Common myeloid progenitor, CD34-positive (primary cell): ENCODE measurements around the gene GSTK1.

Experiments used
- CTCF ChIA-PET: fragments of 350-600 bp; sonication (Branson Sonifier 250); formaldehyde crosslinking; loops from one replicate; lab custom pipeline; 2021; ENCODE audit warnings: antibody characterized with exemption; lab: Charles Lee
- POLR2A ChIA-PET: fragments of 350-600 bp; sonication (Branson Sonifier 250); formaldehyde crosslinking; loops from one replicate; lab custom pipeline; 2021; ENCODE audit warnings: antibody characterized with exemption; lab: Charles Lee
- DNase-seq, 3 donors: peaks; one replicate each; pipeline versions ENCODE4 v3.0.0 to v3.0.0-alpha.2; 2013
- H3K27ac ChIP-seq, 2 experiments: 1 replicate in 1 of 2; 2 replicates in 1 of 2; pipeline ENCODE4 v1.7.0; 2013; ENCODE audit warnings: inconsistent platforms in 2 of 2, low read length in 2 of 2, mild to moderate bottlenecking in 2 of 2, low read depth in 1 of 2, moderate library complexity in 1 of 2; ENCODE audit not compliant: severe bottlenecking in 2 of 2, insufficient read depth in 1 of 2, poor library complexity in 1 of 2
- H3K27me3 ChIP-seq, 5 experiments: replicated peaks in 2 of 5; 1 replicate in 3 of 5; 2 replicates in 2 of 5; pipeline versions ENCODE4 v1.6.1 to v1.7.0; 2013; ENCODE audit warnings: low read length in 4 of 5, mild to moderate bottlenecking in 2 of 5, moderate library complexity in 2 of 5, inconsistent platforms in 1 of 5; ENCODE audit not compliant: insufficient read depth in 5 of 5, control insufficient read depth in 4 of 5
- H3K36me3 ChIP-seq, 4 experiments: 1 replicate in 2 of 4; 2 replicates in 2 of 4; pipeline versions ENCODE4 v1.6.1 to v1.7.0; 2013; ENCODE audit warnings: low read length in 3 of 4, control low read depth in 1 of 4, mild to moderate bottlenecking in 1 of 4; ENCODE audit not compliant: control insufficient read depth in 4 of 4, insufficient read depth in 4 of 4
- H3K4me1 ChIP-seq, 4 experiments: 1 replicate in 3 of 4; 2 replicates in 1 of 4; pipeline versions ENCODE4 v1.6.1 to v1.7.1; 2013; ENCODE audit warnings: low read length in 3 of 4, mild to moderate bottlenecking in 3 of 4, control low read depth in 1 of 4, inconsistent platforms in 1 of 4, moderate library complexity in 1 of 4; ENCODE audit not compliant: control insufficient read depth in 4 of 4, insufficient read depth in 4 of 4; ENCODE audit errors: control extremely low read depth in 1 of 4
- H3K4me3 ChIP-seq, 7 experiments: 1 replicate in 4 of 7; 2 replicates in 3 of 7; pipeline versions ENCODE4 v1.5.1 to v1.7.0; 2013; ENCODE audit warnings: mild to moderate bottlenecking in 7 of 7, low read length in 6 of 7, moderate library complexity in 6 of 7, inconsistent platforms in 2 of 7, low read depth in 2 of 7, control low read depth in 1 of 7; ENCODE audit not compliant: insufficient read depth in 4 of 7, control insufficient read depth in 1 of 7; ENCODE audit errors: extremely low read depth in 1 of 7
- H3K9me3 ChIP-seq, 5 experiments: 1 replicate in 4 of 5; 2 replicates in 1 of 5; pipeline versions ENCODE4 v1.6.1 to v1.7.1; 2013; ENCODE audit warnings: low read length in 4 of 5, mild to moderate bottlenecking in 2 of 5, inconsistent platforms in 1 of 5, low read depth in 1 of 5, moderate library complexity in 1 of 5; ENCODE audit not compliant: control insufficient read depth in 4 of 5, insufficient read depth in 2 of 5; ENCODE audit errors: control extremely low read depth in 1 of 5
- WGBS: methylation state at CpG from one replicate; pipeline ENCODE4 v1.1.5; 2013; ENCODE audit not compliant: insufficient coverage; 5-methylcytosine and 5-hydroxymethylcytosine counted together

Gene GSTK1

GRCh38 chr7:143255564-143255963 is 7.7 kb upstream of the GSTK1 start:
- no CpG with 5 or more reads among the region's 3 CpGs for WGBS
- POLR2A ChIA-PET, result interaction anchor here (0.7 kb wide), 1 partner anchor 90 kb away, joined by 3 read pairs; no protein-coding TSS in a partner anchor

GRCh38 chr7:143256325-143256724 is 6.9 kb upstream of the GSTK1 start:
- H3K27me3 ChIP-seq, result no peaks in the 10 kb centered on the region
- H3K9me3 ChIP-seq, result peaks cover 0 to 14% (median 0%) of the 10 kb centered on the region in 5 experiments
- H3K4me1 ChIP-seq, result peaks cover 0 to 22% (median 5%) of the 10 kb centered on the region in 4 experiments
- CTCF ChIA-PET, result interaction anchor here (0.7 to 3.4 kb wide), 10 partner anchors 8 to 161 kb away, joined by 3 to 15 read pairs (median 4); no protein-coding TSS in a partner anchor
- DNase-seq, result no peak
- no peak overlapping the region for H3K4me3 ChIP-seq
- H3K27ac ChIP-seq, result no peak overlapping the region
- POLR2A ChIA-PET, result no interaction called here
- no peaks in the 10 kb centered on the region for H3K36me3 ChIP-seq
- 96% methylated on average over 3 of the region's 3 CpGs for WGBS

More at GRCh38 chr7:143255564-143255963, 7.7 kb upstream of the GSTK1 start:
- no peak overlapping the region for H3K27ac ChIP-seq
- no peaks in the 10 kb centered on the region for H3K36me3 ChIP-seq
- peak in 1 of 3 donors; percentile 37 for DNase-seq
- CTCF ChIA-PET, result interaction anchor here (1.0 to 3.4 kb wide), 9 partner anchors 9 to 162 kb away, joined by 3 to 15 read pairs (median 4); no protein-coding TSS in a partner anchor
- no peak overlapping the region for H3K4me3 ChIP-seq
- peaks cover 0 to 14% (median 0%) of the 10 kb centered on the region in 5 experiments for H3K9me3 ChIP-seq
- peaks cover 0 to 29% (median 10%) of the 10 kb centered on the region in 4 experiments for H3K4me1 ChIP-seq
- no peaks in the 10 kb centered on the region for H3K27me3 ChIP-seq

GRCh38 chr7:143256932-143257331 is 6.3 kb upstream of the GSTK1 start:
- DNase-seq, result peak in 1 of 3 donors; percentile 26
- Histone ChIP-seq H3K27me3 (no peaks in the 10 kb centered on the region), H3K4me1 (peaks cover 0 to 15% (median 5%) of the 10 kb centered on the region in 4 experiments), H3K27ac (no peak overlapping the region), H3K9me3 (peaks cover 0 to 13% (median 0%) of the 10 kb centered on the region in 5 experiments), H3K36me3 (no peaks in the 10 kb centered on the region), H3K4me3 (no peak overlapping the region)
- 89% methylated on average over 3 of the region's 4 CpGs for WGBS
- ChIA-PET CTCF (interaction anchor here (0.7 to 3.4 kb wide), 5 partner anchors 10 to 150 kb away, joined by 3 to 15 read pairs (median 4); no protein-coding TSS in a partner anchor), POLR2A (interaction anchor here (0.7 kb wide), 1 partner anchor 411 kb away, joined by 4 read pairs; no protein-coding TSS in a partner anchor)

GRCh38 chr7:143257501-143257900 is 5.7 kb upstream of the GSTK1 start:
- H3K27me3 ChIP-seq, result no peaks in the 10 kb centered on the region
- peaks cover 0 to 13% (median 5%) of the 10 kb centered on the region in 4 experiments for H3K4me1 ChIP-seq
- WGBS, result 86% methylated on average over 1 of the region's 5 CpGs
- CTCF ChIA-PET, result interaction anchor here (0.9 to 3.4 kb wide), 5 partner anchors 9 to 150 kb away, joined by 3 to 15 read pairs (median 5); no protein-coding TSS in a partner anchor
- H3K9me3 ChIP-seq, result peaks cover 0 to 9% (median 0%) of the 10 kb centered on the region in 5 experiments
- H3K27ac ChIP-seq, result no peak overlapping the region
- H3K36me3 ChIP-seq, result no peaks in the 10 kb centered on the region
- POLR2A ChIA-PET, result interaction anchor here (0.7 kb wide), 1 partner anchor 412 kb away, joined by 4 read pairs; no protein-coding TSS in a partner anchor
- DNase-seq, result no peak
- H3K4me3 ChIP-seq, result no peak overlapping the region

- Histone ChIP-seq H3K27me3 (no peaks in the 10 kb centered on the region), H3K27ac (no peak overlapping the region), H3K4me3 (peak overlapping the region in 2 of 7 experiments; percentile 32 to 33), H3K4me1 (peaks cover 4 to 26% (median 13%) of the 10 kb centered on the region in 4 experiments), H3K36me3 (no peaks in the 10 kb centered on the region), H3K9me3 (peaks cover 0 to 3% (median 0%) of the 10 kb centered on the region in 5 experiments)
- WGBS, result 38% methylated on average over 2 of the region's 2 CpGs
- peak in 1 of 3 donors; percentile 46 for DNase-seq
- CTCF ChIA-PET, result interaction anchor here (1.5 kb wide), 2 partner anchors 12 to 47 kb away, joined by 5 to 7 read pairs; no protein-coding TSS in a partner anchor
- POLR2A ChIA-PET, result no interaction called here
These were observed 4.4 kb upstream of the GSTK1 start for GRCh38 chr7:143258831-143259230.

- Histone ChIP-seq H3K4me3 (no peak overlapping the region), H3K9me3 (no peaks in the 10 kb centered on the region), H3K27ac (no peak overlapping the region), H3K4me1 (peaks cover 4 to 36% (median 21%) of the 10 kb centered on the region in 4 experiments), H3K36me3 (peaks cover 0 to 2% (median under 1%) of the 10 kb centered on the region in 4 experiments), H3K27me3 (no peaks in the 10 kb centered on the region)
- ChIA-PET CTCF (interaction anchor here (1.2 to 5.5 kb wide), 2 partner anchors 18 to 19 kb away, joined by 3 to 27 read pairs; no protein-coding TSS in a partner anchor), POLR2A (no interaction called here)
- DNase-seq, result no peak
- 100% methylated on average over 1 of the region's 2 CpGs for WGBS
These were observed 3.5 kb upstream of the GSTK1 start for GRCh38 chr7:143259765-143260164.

- Histone ChIP-seq H3K36me3 (peaks cover 3 to 16% (median 8%) of the 10 kb centered on the region in 4 experiments), H3K9me3 (no peaks in the 10 kb centered on the region), H3K4me3 (no peak overlapping the region), H3K27me3 (no peaks in the 10 kb centered on the region), H3K27ac (no peak overlapping the region), H3K4me1 (peaks cover 4 to 36% (median 26%) of the 10 kb centered on the region in 4 experiments)
- DNase-seq, result no peak
- ChIA-PET CTCF (interaction anchor here (0.8 to 5.5 kb wide), 2 partner anchors 22 to 155 kb away, joined by 3 to 27 read pairs; no protein-coding TSS in a partner anchor), POLR2A (no interaction called here)
- WGBS, result no CpG with 5 or more reads among the region's 1 CpG
These were observed 1.3 kb upstream of the GSTK1 start for GRCh38 chr7:143261901-143262300.
